Measurements from ENCODE around the gene PRKAR1B.

The PRKAR1B gene

GRCh38 chr7:516606-517456, 210.2 kb downstream of the PRKAR1B start:
- DNase-seq: no peak

GRCh38 chr7:516216-516605, 210.9 kb downstream of the PRKAR1B start:
- no peak for DNase-seq

- no peak for DNase-seq
Observed at GRCh38 chr7:515628-516027, 211.5 kb downstream of the PRKAR1B start.

GRCh38 chr7:514651-515598, 212.2 kb downstream of the PRKAR1B start:
- no peak for DNase-seq

GRCh38 chr7:514242-514641, 212.8 kb downstream of the PRKAR1B start:
- no peak for DNase-seq

- no peak for DNase-seq
Observed at GRCh38 chr7:513521-514166, 213.4 kb downstream of the PRKAR1B start.

- DNase-seq: no peak
Observed at GRCh38 chr7:512541-513311, 214.4 kb downstream of the PRKAR1B start.

- DNase-seq: no peak
Observed at GRCh38 chr7:512146-512510, 215.0 kb downstream of the PRKAR1B start.

GRCh38 chr7:511476-512145, 215.5 kb downstream of the PRKAR1B start:
- no peak for DNase-seq

- DNase-seq: no peak
Observed at GRCh38 chr7:510782-511281, 216.2 kb downstream of the PRKAR1B start.

- DNase-seq: no peak
Observed at GRCh38 chr7:510131-510481, 217.0 kb downstream of the PRKAR1B start.

- DNase-seq: no peak
Observed at GRCh38 chr7:509426-510130, 217.5 kb downstream of the PRKAR1B start.

GRCh38 chr7:508461-509170, 218.5 kb downstream of the PRKAR1B start:
- no peak for DNase-seq

GRCh38 chr7:507623-508300, 219.3 kb downstream of the PRKAR1B start:
- no peak for DNase-seq

GRCh38 chr7:506921-507622, 220.0 kb downstream of the PRKAR1B start:
- no peak for DNase-seq

GRCh38 chr7:506391-506831, 220.7 kb downstream of the PRKAR1B start:
- no peak for DNase-seq

- DNase-seq: no peak
Observed at GRCh38 chr7:505171-505570, 221.9 kb downstream of the PRKAR1B start.

GRCh38 chr7:504221-505111, 222.6 kb downstream of the PRKAR1B start:
- DNase-seq: no peak

Measured in NCI-H1048 (cell line).